Mesodermal cell (in vitro differentiated cells): ENCODE results near the gene DLGAP1.

ENCODE experiments used
- H3K27ac ChIP-seq: 2 replicates; pipeline ENCODE4 v1.7.0; 2013; ENCODE audit warnings: mild to moderate bottlenecking, low read depth, low read length, moderate library complexity; ENCODE audit not compliant: severe bottlenecking
- H3K36me3 ChIP-seq: 2 replicates; pipeline ENCODE4 v1.7.1; 2013; ENCODE audit warnings: mild to moderate bottlenecking, low read length, moderate library complexity; ENCODE audit not compliant: control insufficient read depth, insufficient read depth
- H3K4me1 ChIP-seq: one replicate; pipeline ENCODE4 v1.7.1; 2013; ENCODE audit warnings: mild to moderate bottlenecking, low read length; ENCODE audit not compliant: insufficient read depth, control insufficient read depth, poor library complexity, severe bottlenecking
- H3K4me3 ChIP-seq: 2 replicates; pipeline ENCODE4 v1.7.0; 2013; ENCODE audit warnings: low read length, control low read depth, mild to moderate bottlenecking; ENCODE audit not compliant: insufficient read depth, poor library complexity, severe bottlenecking; ENCODE audit errors: extremely low read depth
- H3K9me3 ChIP-seq: 2 replicates; pipeline ENCODE4 v1.7.1; 2013; ENCODE audit warnings: mild to moderate bottlenecking, low read length, moderate library complexity; ENCODE audit not compliant: control insufficient read depth
- WGBS, 2 experiments: methylation state at CpG; one replicate each; pipeline ENCODE4 v1.1.5; 2013; ENCODE audit warnings: missing lambda C conversion rate in 2 of 2; ENCODE audit not compliant: insufficient coverage in 2 of 2; 5-methylcytosine and 5-hydroxymethylcytosine counted together

The DLGAP1 gene

GRCh38 chr18:4267641-4268040 lies 187.5 kb downstream of the DLGAP1 start:
- no peaks in the 10 kb centered on the region for H3K9me3 ChIP-seq
- no peaks in the 10 kb centered on the region for H3K36me3 ChIP-seq
- 89 to 100% methylated on average over 2 to 3 of the region's 5 CpGs for WGBS, 2 experiments
- H3K4me3 ChIP-seq: no peak overlapping the region
- no peaks in the 10 kb centered on the region for H3K4me1 ChIP-seq
- no peak overlapping the region for H3K27ac ChIP-seq

GRCh38 chr18:4264347-4264791 lies 190.7 kb downstream of the DLGAP1 start:
- H3K9me3 ChIP-seq: no peaks in the 10 kb centered on the region
- WGBS, 2 experiments: 83 to 92% methylated on average over 2 to 3 of the region's 4 CpGs
- H3K4me3 ChIP-seq: no peak overlapping the region
- no peak overlapping the region for H3K27ac ChIP-seq
- no peaks in the 10 kb centered on the region for H3K36me3 ChIP-seq
- no peaks in the 10 kb centered on the region for H3K4me1 ChIP-seq

- 94 to 95% methylated on average over 2 to 3 of the region's 3 CpGs for WGBS, 2 experiments
- no peak overlapping the region for H3K4me3 ChIP-seq
- no peak overlapping the region for H3K27ac ChIP-seq
- H3K9me3 ChIP-seq: no peaks in the 10 kb centered on the region
- H3K36me3 ChIP-seq: no peaks in the 10 kb centered on the region
- H3K4me1 ChIP-seq: no peaks in the 10 kb centered on the region
These were observed 195.0 kb downstream of the DLGAP1 start for GRCh38 chr18:4260107-4260506.

- WGBS, 2 experiments: 68 to 79% methylated on average over 6 of the region's 7 CpGs
These were observed 198.2 kb downstream of the DLGAP1 start for GRCh38 chr18:4256766-4257417.

GRCh38 chr18:4254840-4255239 lies 200.3 kb downstream of the DLGAP1 start:
- Histone ChIP-seq H3K4me1 (no peaks in the 10 kb centered on the region), H3K36me3 (no peaks in the 10 kb centered on the region), H3K27ac (no peak overlapping the region), H3K9me3 (no peaks in the 10 kb centered on the region), H3K4me3 (no peak overlapping the region)
- 73 to 78% methylated on average over 7 of the region's 7 CpGs for WGBS, 2 experiments

More at GRCh38 chr18:4256766-4257417, 198.2 kb downstream of the DLGAP1 start:
- no peaks in the 10 kb centered on the region for H3K4me1 ChIP-seq
- no peaks in the 10 kb centered on the region for H3K9me3 ChIP-seq
- H3K4me3 ChIP-seq: no peak overlapping the region
- H3K36me3 ChIP-seq: no peaks in the 10 kb centered on the region
- no peak overlapping the region for H3K27ac ChIP-seq

- H3K36me3 ChIP-seq: no peaks in the 10 kb centered on the region
- H3K4me3 ChIP-seq: no peak overlapping the region
- 81 to 82% methylated on average over 3 of the region's 4 CpGs for WGBS, 2 experiments
- no peaks in the 10 kb centered on the region for H3K9me3 ChIP-seq
- no peaks in the 10 kb centered on the region for H3K4me1 ChIP-seq
- no peak overlapping the region for H3K27ac ChIP-seq
These were observed 202.3 kb downstream of the DLGAP1 start for GRCh38 chr18:4252829-4253228.

- 94% methylated on average over 3 of the region's 3 CpGs for WGBS, 2 experiments
- Histone ChIP-seq H3K27ac (no peak overlapping the region), H3K4me1 (no peaks in the 10 kb centered on the region), H3K36me3 (no peaks in the 10 kb centered on the region), H3K9me3 (no peaks in the 10 kb centered on the region), H3K4me3 (no peak overlapping the region)
These were observed 203.2 kb downstream of the DLGAP1 start for GRCh38 chr18:4251873-4252272.

GRCh38 chr18:4251206-4251605 lies 203.9 kb downstream of the DLGAP1 start:
- WGBS, 2 experiments: 100% methylated on average over 1 of the region's 2 CpGs; no CpG with 5 or more reads in 1 of the 2 experiments
- H3K27ac ChIP-seq: no peak overlapping the region
- H3K36me3 ChIP-seq: no peaks in the 10 kb centered on the region
- H3K4me3 ChIP-seq: no peak overlapping the region
- H3K9me3 ChIP-seq: no peaks in the 10 kb centered on the region
- no peaks in the 10 kb centered on the region for H3K4me1 ChIP-seq

- H3K4me1 ChIP-seq: no peaks in the 10 kb centered on the region
- H3K4me3 ChIP-seq: no peak overlapping the region
- 73 to 100% methylated on average over 1 of the region's 2 CpGs for WGBS, 2 experiments
- H3K36me3 ChIP-seq: no peaks in the 10 kb centered on the region
- no peaks in the 10 kb centered on the region for H3K9me3 ChIP-seq
- no peak overlapping the region for H3K27ac ChIP-seq
These were observed 205.0 kb downstream of the DLGAP1 start for GRCh38 chr18:4250141-4250540.

- WGBS, 2 experiments: 80 to 86% methylated on average over 10 of the region's 10 CpGs
- H3K27ac ChIP-seq: no peak overlapping the region
- no peak overlapping the region for H3K4me3 ChIP-seq
- no peaks in the 10 kb centered on the region for H3K9me3 ChIP-seq
- H3K4me1 ChIP-seq: no peaks in the 10 kb centered on the region
- no peaks in the 10 kb centered on the region for H3K36me3 ChIP-seq
These were observed 206.4 kb downstream of the DLGAP1 start for GRCh38 chr18:4248686-4249085.

GRCh38 chr18:4246374-4246773 lies 208.7 kb downstream of the DLGAP1 start:
- Histone ChIP-seq H3K9me3 (no peaks in the 10 kb centered on the region), H3K4me3 (no peak overlapping the region), H3K36me3 (no peaks in the 10 kb centered on the region), H3K27ac (no peak overlapping the region), H3K4me1 (no peaks in the 10 kb centered on the region)
- WGBS, 2 experiments: 75 to 91% methylated on average over 1 to 2 of the region's 4 CpGs
